Erythroblast (primary cell): ENCODE results near the gene LARGE1.

Experiments
- GATA1 ChIP-seq: IDR thresholded peaks from 2 replicates; pipeline ENCODE4 v1.6.1; 2011; ENCODE audit warnings: low read depth, mild to moderate bottlenecking, control low read depth, low read length, moderate library complexity
- POLR2A ChIP-seq: IDR thresholded peaks from 2 replicates; pipeline ENCODE4 v1.6.1; 2011; ENCODE audit warnings: mild to moderate bottlenecking, low read length

GRCh38 chr22:33793475-33793874 lies 126.8 kb downstream of the LARGE1 start:
- TF ChIP-seq POLR2A (no peak), GATA1 (no peak)
